Ishikawa (cell line): Measurements from ENCODE around the gene TLE1.

Source experiments
- CEBPB ChIP-seq: IDR thresholded peaks from 2 replicates; pipeline ENCODE4 v1.6.1; 2012
- CREB1 ChIP-seq: IDR thresholded peaks from 2 replicates; pipeline ENCODE4 v1.6.1; 2012; ENCODE audit warnings: low read depth
- EGR1 ChIP-seq: IDR thresholded peaks from 2 replicates; pipeline ENCODE4 v1.6.1; 2012
- EP300 ChIP-seq: IDR thresholded peaks from 2 replicates; pipeline ENCODE4 v1.6.1; 2012; ENCODE audit warnings: borderline replicate concordance
- FOXM1 ChIP-seq: IDR thresholded peaks from 2 replicates; pipeline ENCODE4 v1.6.1; 2012; ENCODE audit warnings: low read depth, borderline replicate concordance
- MAX ChIP-seq: IDR thresholded peaks from 2 replicates; pipeline ENCODE4 v1.6.1; 2012
- NFIC ChIP-seq: IDR thresholded peaks from 2 replicates; pipeline ENCODE4 v1.6.1; 2012
- RAD21 ChIP-seq: IDR thresholded peaks from 2 replicates; pipeline ENCODE4 v1.6.1; 2012; ENCODE audit warnings: low read depth
- REST ChIP-seq: IDR thresholded peaks from 2 replicates; pipeline ENCODE4 v1.6.1; 2012; ENCODE audit warnings: low read depth, mild to moderate bottlenecking
- TAF1 ChIP-seq: IDR thresholded peaks from 2 replicates; pipeline ENCODE4 v1.6.1; 2012; ENCODE audit warnings: low read depth, mild to moderate bottlenecking
- TCF12 ChIP-seq: IDR thresholded peaks from 2 replicates; pipeline ENCODE4 v1.6.1; 2012; ENCODE audit warnings: low read depth
- TEAD4 ChIP-seq: IDR thresholded peaks from 2 replicates; pipeline ENCODE4 v1.6.1; 2012
- USF1 ChIP-seq: IDR thresholded peaks from 2 replicates; pipeline ENCODE4 v1.6.1; 2012
- YY1 ChIP-seq: IDR thresholded peaks from 2 replicates; pipeline ENCODE4 v1.6.1; 2012; ENCODE audit warnings: low read depth
- ZBTB7A ChIP-seq: IDR thresholded peaks from 2 replicates; pipeline ENCODE4 v1.6.1; 2012; ENCODE audit warnings: low read depth

Gene TLE1

GRCh38 chr9:81536242-81537025 lies 152.9 kb downstream of the TLE1 start:
- TF ChIP-seq FOXM1 (no peak), EGR1 (no peak), USF1 (no peak), TEAD4 (no peak), REST (no peak), NFIC (no peak), MAX (no peak), RAD21 (no peak), CREB1 (no peak), ZBTB7A (no peak), TAF1 (no peak), EP300 (no peak), YY1 (no peak), CEBPB (no peak), TCF12 (no peak)

GRCh38 chr9:81535542-81536241 lies 153.7 kb downstream of the TLE1 start:
- no peak for TF ChIP-seq EP300
- TF ChIP-seq CEBPB = 0 out of 2 replicates have a peak, but pooled peaks have one; percentile 23

GRCh38 chr9:81534138-81534875 lies 155.0 kb downstream of the TLE1 start:
- TF ChIP-seq YY1 (no peak), TCF12 (no peak), RAD21 (no peak), CREB1 (no peak), TEAD4 (no peak), CEBPB (no peak), FOXM1 (no peak), EP300 (no peak), USF1 (no peak), REST (no peak), NFIC (no peak), MAX (no peak)
